Hepatocyte (in vitro differentiated cells): ENCODE measurements around the gene ALOX5.

Experiments
- CTCF ChIP-seq: fragments of 200-600 bp; sonication (generic); IDR thresholded peaks from 2 replicates; pipeline ENCODE4 v1.5.1; 2016; ENCODE audit warnings: antibody characterized with exemption, mild to moderate bottlenecking; ENCODE audit not compliant: poor library complexity
- EZH2phosphoT487 ChIP-seq: fragments of 200-600 bp; sonication (generic); IDR thresholded peaks from one replicate; pipeline ENCODE4 v1.6.1; 2018; ENCODE audit warnings: antibody characterized with exemption, mild to moderate bottlenecking, low read depth, moderate library complexity; ENCODE audit not compliant: unreplicated experiment, severe bottlenecking

GRCh38 chr10:45373003-45373575 is 927 bp upstream of the ALOX5 start:
- TF ChIP-seq EZH2phosphoT487 (no peak), CTCF (no peak)
